Endothelial cell of umbilical vein (primary cell): Measurements from ENCODE around the gene DSP. TPM values are rescaled to one million over a fixed set of nuclear protein-coding genes. Genes with fewer than 3 reads are reported as not detected.

Experiments used
- BruUV-seq: library from RNA; stranded (reverse); fragments of 400-500 nt; replicated peaks from 2 replicates; lab custom pipeline; 2021; lab: Mats Ljungman, UMichigan
- CTCF ChIA-PET: fragments of 300-600, 350-600 bp; sonication (Branson Sonifier 250); formaldehyde crosslinking; loops from one replicate; lab custom pipeline; 2021; ENCODE audit warnings: antibody characterized with exemption, inconsistent platforms; lab: Charles Lee
- POLR2A ChIA-PET: fragments of 300-600, 350-600 bp; sonication (Branson Sonifier 250); formaldehyde crosslinking; loops from one replicate; lab custom pipeline; 2021; ENCODE audit warnings: antibody characterized with exemption, inconsistent platforms; lab: Charles Lee
- DNase-seq: peaks from one replicate; pipeline ENCODE4 v3.0.0-alpha.2; 2011; ENCODE audit warnings: low read depth, low spot score
- FAIRE-seq: peaks from 2 replicates; lab custom pipeline; 2011; peaks lifted over from hg19 to GRCh38; lab: Jason Lieb, UNC
- H2AFZ ChIP-seq: 2 replicates; pipeline ENCODE4 v1.6.0; 2012; ENCODE audit warnings: low read depth, low read length, control low read depth, inconsistent platforms
- H3K27ac ChIP-seq: 2 replicates; pipeline ENCODE4 v1.5.1; 2011; ENCODE audit warnings: low read depth, mild to moderate bottlenecking, control low read depth, low read length, moderate library complexity; ENCODE audit not compliant: insufficient read depth
- H3K27me3 ChIP-seq, 2 experiments: 2 replicates each; pipeline versions ENCODE4 v1.6.0 to v1.6.1; 2011; ENCODE audit warnings: low read length in 2 of 2, mixed read lengths in 1 of 2; ENCODE audit not compliant: control insufficient read depth in 2 of 2, insufficient read depth in 2 of 2
- H3K36me3 ChIP-seq, 2 experiments: 2 replicates in 1 of 2; 3 replicates in 1 of 2; pipeline ENCODE4 v1.5.1; 2011; ENCODE audit warnings: low read length in 2 of 2, mild to moderate bottlenecking in 1 of 2, moderate library complexity in 1 of 2; ENCODE audit not compliant: control insufficient read depth in 2 of 2, insufficient read depth in 2 of 2; ENCODE audit errors: extremely low read depth in 1 of 2
- H3K4me1 ChIP-seq: 3 replicates; pipeline ENCODE4 v1.5.1; 2011; ENCODE audit warnings: mild to moderate bottlenecking, low read length; ENCODE audit not compliant: control insufficient read depth, insufficient read depth; ENCODE audit errors: extremely low read depth
- H3K4me2 ChIP-seq: 2 replicates; pipeline ENCODE4 v1.6.1; 2011; ENCODE audit warnings: low read length, control low read depth, mixed read lengths; ENCODE audit not compliant: insufficient read depth
- H3K4me3 ChIP-seq, 3 experiments: fragments of 200-600 bp in 1 of 3; sonication (generic), shearing (Covaris generic) in 1 of 3; replicated peaks in 1 of 3; 2 replicates each; pipeline ENCODE4 v1.5.1; 2011 to 2016; ENCODE audit warnings: control low read depth in 3 of 3, low read length in 3 of 3, mild to moderate bottlenecking in 2 of 3, inconsistent platforms in 1 of 3, low read depth in 1 of 3, moderate library complexity in 1 of 3; ENCODE audit not compliant: insufficient read depth in 1 of 3
- H3K79me2 ChIP-seq: 2 replicates; pipeline ENCODE4 v1.6.0; 2012; ENCODE audit warnings: low read length, inconsistent platforms; ENCODE audit not compliant: control insufficient read depth, insufficient read depth
- H3K9ac ChIP-seq: replicated peaks from 2 replicates; pipeline ENCODE3; 2011; ENCODE audit warnings: low read length, control low read depth; ENCODE audit not compliant: insufficient read depth; ENCODE audit errors: extremely low read depth
- H3K9me1 ChIP-seq: replicated peaks from 3 replicates; pipeline ENCODE4 v1.6.0; 2011; ENCODE audit warnings: mild to moderate bottlenecking, low read length; ENCODE audit not compliant: control insufficient read depth, insufficient read depth; ENCODE audit errors: extremely low read depth
- H3K9me3 ChIP-seq: replicated peaks from 2 replicates; pipeline ENCODE4 v1.5.1; 2012; ENCODE audit warnings: low read length, inconsistent platforms; ENCODE audit not compliant: control insufficient read depth, insufficient read depth
- H4K20me1 ChIP-seq: replicated peaks from 2 replicates; pipeline ENCODE3; 2011; ENCODE audit warnings: mild to moderate bottlenecking, low read length; ENCODE audit not compliant: control insufficient read depth, insufficient read depth; ENCODE audit errors: extremely low read depth
- CTCF ChIP-seq, 2 donors: IDR thresholded peaks; 1 replicate in 1 of 2; 2 replicates in 1 of 2; pipeline ENCODE4 v1.5.1; 2011; ENCODE audit warnings: low read length in 2 of 2, mild to moderate bottlenecking in 2 of 2, moderate library complexity in 2 of 2, control low read depth in 1 of 2, inconsistent platforms in 1 of 2, low read depth in 1 of 2; ENCODE audit not compliant: insufficient read depth in 1 of 2; ENCODE audit errors: extremely low read depth in 1 of 2
- EZH2 ChIP-seq: IDR thresholded peaks from 2 replicates; pipeline ENCODE4 v1.6.1; 2012; ENCODE audit warnings: borderline replicate concordance, low read depth, mild to moderate bottlenecking, moderate library complexity, low read length, inconsistent platforms; ENCODE audit not compliant: severe bottlenecking
- FOS ChIP-seq: IDR thresholded peaks from 2 replicates; pipeline ENCODE4 v1.6.1; 2011; ENCODE audit warnings: mild to moderate bottlenecking, low read length, moderate library complexity, borderline replicate concordance; ENCODE audit not compliant: insufficient read depth
- GATA2 ChIP-seq: IDR thresholded peaks from 2 replicates; pipeline ENCODE4 v1.7.0; 2011; ENCODE audit warnings: low read depth, mild to moderate bottlenecking, moderate library complexity, mixed read lengths, low read length; ENCODE audit not compliant: insufficient read length, insufficient read depth
- JUN ChIP-seq: IDR thresholded peaks from 2 replicates; pipeline ENCODE4 v1.6.1; 2011; ENCODE audit warnings: borderline replicate concordance, low read depth; ENCODE audit not compliant: insufficient read length, insufficient read depth
- MAX ChIP-seq: IDR thresholded peaks from 2 replicates; pipeline ENCODE4 v1.6.1; 2011; ENCODE audit not compliant: insufficient read depth, insufficient read length
- POLR2A ChIP-seq: IDR thresholded peaks from 2 replicates; pipeline ENCODE4 v1.6.1; 2012; ENCODE audit warnings: low read depth, mild to moderate bottlenecking, control low read depth, low read length
- POLR2AphosphoS5 ChIP-seq: IDR thresholded peaks from 2 replicates; pipeline ENCODE4 v1.6.1; 2012; ENCODE audit warnings: low read depth, mild to moderate bottlenecking, control low read depth, low read length, moderate library complexity; ENCODE audit not compliant: insufficient read depth
- dilution Hi-C: fragments of 300-500 bp; cut with MboI; formaldehyde crosslinking; loops from one replicate; pipeline ENCODE4 v1.15.0; 2019; ENCODE audit warnings: low sequenced_read_pairs; ENCODE audit not compliant: extremely low pct_ligation_motif_present
- intact Hi-C: fragments of 100-400 bp; cut with micrococcal nuclease; formaldehyde crosslinking; loops from one replicate; pipeline ENCODE4 v1.10.0; 2022
- polyA plus RNA-seq, 4 experiments: library from polyadenylated mRNA; depleted of rRNA in 3 of 4; stranded (reverse) in 3 of 4; unstranded in 1 of 4; fragments of >200 nt; gene quantifications; 2 replicates each; pipeline versions ENCODE4 v1.2.1 to v1.2.3, GENCODE V29; 2011 to 2012; ENCODE audit warnings: missing spikeins in 1 of 4
- total RNA-seq: library from RNA; stranded (reverse); gene quantifications from 2 replicates; pipeline ENCODE4 v1.2.3, GENCODE V29; 2021

Gene DSP
- total and polyA plus RNA-seq, 2 donors (not counting 3 experiments of a cell fraction or from before 2014, with no cell fraction given), result 0.03 to 0.77 TPM

- dilution Hi-C loops, result no loop called here
Measured at GRCh38 chr6:7578931-7579330, 37.5 kb downstream of the DSP start.

More at GRCh38 chr6:7578931-7579330, 37.5 kb downstream of the DSP start:
- Histone ChIP-seq H4K20me1 (no peaks in the 10 kb centered on the region), H3K9me3 (no peaks in the 10 kb centered on the region), H3K79me2 (no peaks in the 10 kb centered on the region), H3K9ac (no peak overlapping the region), H3K4me3 (no peak overlapping the region), H3K4me2 (no peak overlapping the region), H3K27me3 (peaks cover 18 to 24% of the 10 kb centered on the region in 2 experiments), H3K9me1 (no peaks in the 10 kb centered on the region), H2AFZ (no peak overlapping the region), H3K36me3 (no peaks in the 10 kb centered on the region), H3K4me1 (no peaks in the 10 kb centered on the region), H3K27ac (no peak overlapping the region)
- intact Hi-C loops, result no loop called here
- BruUV-seq, result no TSS peak
- DNase-seq (no peak), FAIRE-seq (no peak)
- TF ChIP-seq FOS (no peak), JUN (no peak), CTCF (IDR thresholded peaks at IDR 0.05; ENCODE audit: extremely low read depth in 1 of 2, insufficient read depth in 1 of 2, low read depth in 1 of 2, low read length in 2 of 2) (no peak), EZH2 (no peak), POLR2AphosphoS5 (no peak), MAX (no peak), GATA2 (no peak), POLR2A (no peak)
- ChIA-PET POLR2A (no interaction called here), CTCF (interaction anchor here (0.6 kb wide), 1 partner anchor 1956 kb away, joined by 3 read pairs; no protein-coding TSS in a partner anchor)
